Transverse colon (tissue), 4 donors: ENCODE measurements around the gene LPAR1. TPM values are rescaled to one million over a fixed set of nuclear protein-coding genes. Genes with fewer than 3 reads are reported as not detected.
A peak's percentile ranks its signal among the peaks of the same experiment; 100 is the strongest.

ENCODE experiments used
- DNase-seq: peaks from one replicate; pipeline ENCODE4 v3.0.0-alpha.2; 2019
- H3K27ac ChIP-seq, 4 donors: fragments of 200-600 bp; sonication (generic); 2 replicates each; pipeline ENCODE4 v1.5.1; 2016 to 2018; ENCODE audit warnings: inconsistent platforms in 4 of 4
- H3K27me3 ChIP-seq: fragments of 200-600 bp; sonication (generic); 2 replicates; pipeline ENCODE4 v1.5.1; 2017; ENCODE audit warnings: inconsistent platforms
- H3K36me3 ChIP-seq, 4 donors: fragments of 200-600 bp; sonication (generic); 2 replicates each; pipeline ENCODE4 v1.5.1; 2017 to 2019; ENCODE audit warnings: inconsistent platforms in 4 of 4
- H3K4me1 ChIP-seq, 4 donors: fragments of 200-600 bp; sonication (generic); 2 replicates each; pipeline ENCODE4 v1.5.1; 2017 to 2020; ENCODE audit warnings: inconsistent platforms in 4 of 4
- H3K4me3 ChIP-seq, 4 donors: fragments of 200-600 bp; sonication (generic); 1 replicate in 1 of 4; 2 replicates in 3 of 4; pipeline versions ENCODE4 v1.5.1 to v1.6.1; 2017 to 2019; ENCODE audit warnings: inconsistent platforms in 4 of 4
- H3K9me3 ChIP-seq, 2 donors: fragments of 200-600 bp; sonication (generic); 2 replicates each; pipeline ENCODE4 v1.5.1; 2017 to 2019; ENCODE audit warnings: inconsistent platforms in 2 of 2
- EP300 ChIP-seq: sonication (generic); formaldehyde crosslinking; IDR thresholded peaks from one replicate; pipeline ENCODE4 v1.6.1; 2017; ENCODE audit warnings: antibody characterized with exemption, low read depth
- POLR2A ChIP-seq: fragments of 450-650 bp; IDR thresholded peaks from one replicate; pipeline ENCODE4 v1.6.1; 2016; ENCODE audit warnings: antibody characterized with exemption, mild to moderate bottlenecking, moderate library complexity
- POLR2AphosphoS5 ChIP-seq, 3 donors: sonication (generic); formaldehyde crosslinking; IDR thresholded peaks; one replicate each; pipeline ENCODE4 v1.6.1; 2016; ENCODE audit warnings: antibody characterized with exemption in 3 of 3
- WGBS, 2 donors: methylation state at CpG; one replicate each; pipeline ENCODE4 v1.1.5; 2018; ENCODE audit warnings: low coverage in 1 of 2; 5-methylcytosine and 5-hydroxymethylcytosine counted together
- in situ Hi-C, 4 donors: fragments of 200-750 bp; cut with MboI; loops; one replicate each; pipeline versions ENCODE4 v1.15.0 to v1.15.1; 2017; ENCODE audit warnings: low sequenced_read_pairs in 3 of 4, low pct_ligation_motif_present in 1 of 4, low pct_unique_long_range_greater_than_20kb in 1 of 4
- intact Hi-C: fragments of 100-400 bp; cut with DNase I; formaldehyde crosslinking; loops from one replicate; pipeline ENCODE4 v1.15.1; 2023; ENCODE audit warnings: low total_unique reads
- total RNA-seq, 4 donors: library from RNA; depleted of rRNA; stranded (reverse); fragments of >200 nt; gene quantifications; one replicate each; pipeline ENCODE4 v1.1.0, GENCODE V29; 2016
- TF ChIP-seq, protein P1 (sequence below), 5 experiments: fragments of 200-600 bp in 3 of 5; fragments of 450-650 bp in 2 of 5; sonication (generic) in 3 of 5; IDR thresholded peaks; 1 replicate in 2 of 5; 2 replicates in 3 of 5; pipeline ENCODE4 v1.5.1; 2016 to 2017; ENCODE audit warnings: antibody characterized with exemption in 5 of 5, inconsistent platforms in 3 of 5, mild to moderate bottlenecking in 2 of 5, moderate library complexity in 1 of 5

The LPAR1 gene
- total RNA-seq, 4 donors from 2014 or later, result 27.1 to 34.4 (median 28.7) TPM

DNA sequence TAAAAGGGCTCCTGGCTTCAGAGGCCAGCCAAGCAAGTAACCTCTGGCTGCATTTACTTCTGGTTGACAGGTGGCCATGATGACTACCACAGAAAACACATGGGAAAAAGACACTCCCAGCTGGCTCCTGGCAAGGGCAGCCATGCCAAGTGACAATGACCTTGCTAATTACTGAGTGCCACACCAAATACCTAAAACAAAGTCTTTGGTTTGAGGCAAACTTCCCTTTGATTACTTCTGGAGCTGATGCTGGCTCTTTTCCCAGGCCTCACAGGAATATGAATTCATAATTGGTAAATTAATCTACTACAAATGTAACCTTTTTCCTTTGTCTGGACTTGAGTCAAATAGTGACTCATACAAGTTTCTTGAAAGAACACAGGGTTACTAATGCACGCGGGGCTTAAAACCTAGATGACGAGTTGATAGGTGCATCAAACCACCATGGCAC, 61.0 kb downstream of the LPAR1 start:
- DNase-seq, result no peak

DNA sequence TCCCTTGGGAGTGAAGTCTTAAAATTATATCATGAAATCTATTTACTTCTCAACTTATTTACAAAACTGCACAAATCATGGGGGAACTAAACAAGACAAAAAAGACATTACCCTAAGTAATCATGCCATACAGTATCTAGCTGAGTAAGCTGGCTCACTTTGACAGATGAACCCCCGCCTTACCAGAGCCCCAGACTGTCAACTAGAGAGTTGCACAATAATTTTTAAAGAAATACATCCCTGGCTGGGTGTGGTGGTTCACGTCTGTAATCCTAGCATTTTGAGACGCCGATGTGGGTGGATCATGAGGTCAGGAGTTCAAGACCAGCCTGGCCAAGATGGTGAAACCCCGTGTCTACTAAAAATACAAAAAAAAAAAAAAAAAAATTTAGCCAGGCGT, 62.3 kb downstream of the LPAR1 start:
- WGBS, 2 donors, result 58 to 83% methylated on average over 2 to 6 of the region's 6 CpGs
- peaks cover 6 to 40% (median 12%) of the 10 kb centered on the region in 4 donors for H3K4me1 ChIP-seq
- in situ Hi-C loops, result no loop called here
- no peaks in the 10 kb centered on the region for H3K27me3 ChIP-seq
- H3K27ac ChIP-seq, result no peak overlapping the region
- intact Hi-C loops, result no loop called here
- no peak for TF ChIP-seq POLR2A
- TF ChIP-seq, protein P1, sequence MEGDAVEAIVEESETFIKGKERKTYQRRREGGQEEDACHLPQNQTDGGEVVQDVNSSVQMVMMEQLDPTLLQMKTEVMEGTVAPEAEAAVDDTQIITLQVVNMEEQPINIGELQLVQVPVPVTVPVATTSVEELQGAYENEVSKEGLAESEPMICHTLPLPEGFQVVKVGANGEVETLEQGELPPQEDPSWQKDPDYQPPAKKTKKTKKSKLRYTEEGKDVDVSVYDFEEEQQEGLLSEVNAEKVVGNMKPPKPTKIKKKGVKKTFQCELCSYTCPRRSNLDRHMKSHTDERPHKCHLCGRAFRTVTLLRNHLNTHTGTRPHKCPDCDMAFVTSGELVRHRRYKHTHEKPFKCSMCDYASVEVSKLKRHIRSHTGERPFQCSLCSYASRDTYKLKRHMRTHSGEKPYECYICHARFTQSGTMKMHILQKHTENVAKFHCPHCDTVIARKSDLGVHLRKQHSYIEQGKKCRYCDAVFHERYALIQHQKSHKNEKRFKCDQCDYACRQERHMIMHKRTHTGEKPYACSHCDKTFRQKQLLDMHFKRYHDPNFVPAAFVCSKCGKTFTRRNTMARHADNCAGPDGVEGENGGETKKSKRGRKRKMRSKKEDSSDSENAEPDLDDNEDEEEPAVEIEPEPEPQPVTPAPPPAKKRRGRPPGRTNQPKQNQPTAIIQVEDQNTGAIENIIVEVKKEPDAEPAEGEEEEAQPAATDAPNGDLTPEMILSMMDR (IDR thresholded peaks at IDR 0.05), result no peak
- TF ChIP-seq EP300, result no peak
- TF ChIP-seq POLR2AphosphoS5 (IDR thresholded peaks at IDR 0.05), result no peak
- H3K36me3 ChIP-seq, result no peaks in the 10 kb centered on the region
- H3K4me3 ChIP-seq, result no peak overlapping the region
- no peak for DNase-seq
- H3K9me3 ChIP-seq, result no peaks in the 10 kb centered on the region

More for the DNA sequence above, 61.0 kb downstream of the LPAR1 start:
- Histone ChIP-seq H3K9me3 (no peaks in the 10 kb centered on the region), H3K27me3 (no peaks in the 10 kb centered on the region), H3K36me3 (no peaks in the 10 kb centered on the region), H3K4me1 (peaks cover 6 to 29% (median 12%) of the 10 kb centered on the region in 4 donors), H3K27ac (no peak overlapping the region), H3K4me3 (no peak overlapping the region)
- WGBS, 2 donors, result 52 to 58% methylated on average over 3 of the region's 3 CpGs
- intact Hi-C loops, result no loop called here
- in situ Hi-C loops, result no loop called here
- TF ChIP-seq EP300 (no peak), POLR2AphosphoS5 (IDR thresholded peaks at IDR 0.05) (no peak), POLR2A (no peak)
- TF ChIP-seq, protein P1 (IDR thresholded peaks at IDR 0.05), result no peak

DNA sequence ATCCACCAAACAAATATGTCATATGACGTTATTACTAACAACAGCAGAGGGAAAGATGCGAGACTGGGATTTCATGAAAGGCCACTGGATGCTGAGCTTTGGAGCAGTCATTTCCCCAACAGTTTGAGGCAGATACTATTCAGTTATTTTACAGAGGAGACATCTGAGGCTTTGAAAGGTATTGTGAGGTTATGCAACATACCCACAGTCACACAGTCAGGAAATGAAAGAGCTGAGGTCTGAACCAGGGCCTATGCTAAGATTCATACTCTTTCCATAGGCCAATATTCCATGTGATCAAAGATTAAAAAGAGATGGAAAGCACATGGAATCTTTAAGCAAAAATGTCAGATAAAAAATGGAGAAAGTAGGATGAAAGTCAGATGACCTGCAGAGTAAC, 63.0 kb downstream of the LPAR1 start:
- TF ChIP-seq POLR2AphosphoS5 (IDR thresholded peaks at IDR 0.05) (no peak), EP300 (no peak), POLR2A (no peak)
- TF ChIP-seq, protein P1 (IDR thresholded peaks at IDR 0.05), result no peak
- H3K36me3 ChIP-seq, result no peaks in the 10 kb centered on the region
- peaks cover 6 to 45% (median 12%) of the 10 kb centered on the region in 4 donors for H3K4me1 ChIP-seq
- no peak overlapping the region for H3K27ac ChIP-seq
- no peaks in the 10 kb centered on the region for H3K9me3 ChIP-seq
- H3K4me3 ChIP-seq, result no peak overlapping the region
- intact Hi-C loops (no loop called here), in situ Hi-C loops (no loop called here)
- WGBS, 2 donors, result 89 to 93% methylated on average over 2 of the region's 2 CpGs
- no peaks in the 10 kb centered on the region for H3K27me3 ChIP-seq
- DNase-seq, result no peak

DNA sequence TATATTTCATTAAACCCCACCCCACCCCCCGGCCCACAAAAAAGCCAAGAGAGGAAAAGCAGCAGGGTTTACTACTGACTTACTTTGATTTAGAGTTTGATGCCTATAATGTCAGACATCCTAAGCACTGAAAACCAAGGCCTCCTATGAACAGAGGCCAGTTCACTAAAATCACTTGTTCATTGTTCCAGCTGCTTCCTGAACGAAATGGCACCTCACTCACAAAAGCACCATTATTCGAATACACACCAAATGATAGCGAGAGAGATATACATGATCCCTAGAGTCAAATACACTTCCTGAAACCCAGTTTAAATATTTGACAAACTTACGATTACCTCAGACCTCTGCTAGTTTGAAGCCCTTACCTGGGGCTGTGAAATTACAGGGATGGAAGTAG, 66.6 kb downstream of the LPAR1 start:
- intact Hi-C loops, result no loop called here
- Histone ChIP-seq H3K36me3 (no peaks in the 10 kb centered on the region), H3K27me3 (no peaks in the 10 kb centered on the region), H3K4me3 (no peak overlapping the region), H3K4me1 (peaks cover 0 to 38% (median 4%) of the 10 kb centered on the region in 4 donors), H3K27ac (peak overlapping the region in 3 of 4 donors; percentile 22 to 34 (median 25)), H3K9me3 (no peaks in the 10 kb centered on the region)
- in situ Hi-C loops, result no loop called here
- DNase-seq, result no peak
- TF ChIP-seq POLR2AphosphoS5 (IDR thresholded peaks at IDR 0.05), result no peak
- TF ChIP-seq, protein P1 (IDR thresholded peaks at IDR 0.05), result no peak
- TF ChIP-seq EP300, result no peak
- no peak for TF ChIP-seq POLR2A
- WGBS, 2 donors, result 35 to 65% methylated on average over 5 of the region's 5 CpGs
